Measurements from ENCODE around the gene CELF1. TPM values are rescaled to one million over a fixed set of nuclear protein-coding genes. Genes with fewer than 3 reads are reported as not detected.

Gene CELF1
- total RNA-seq, 2 experiments from 2014 or later, result 120 to 122 TPM

- CTCF ChIA-PET, result interaction anchor here (1.1 to 1.2 kb wide), 2 partner anchors 9 to 16 kb away, joined by 3 to 6 read pairs; no protein-coding TSS in a partner anchor
- DNase-seq (peak; percentile 34), ATAC-seq (peak; percentile 57)
- intact Hi-C loops (cut with micrococcal nuclease), result no loop called here
- H3K27me3 Mint-ChIP-seq, result no peaks in the 10 kb centered on the region
- H3K9me3 Mint-ChIP-seq, result no peaks in the 10 kb centered on the region
- no peak for TF ChIP-seq CTCF (IDR thresholded peaks at IDR 0.05)
- no peaks in the 10 kb centered on the region for H3K36me3 Mint-ChIP-seq (ENCODE audit: low read depth)
- POLR2A ChIA-PET, result interaction anchor here (1.0 to 2.0 kb wide), 7 partner anchors 8 to 39 kb away, joined by 3 to 8 read pairs (median 4); no protein-coding TSS in a partner anchor
- peak overlapping the region; percentile 82 for H3K27ac Mint-ChIP-seq
- peak overlapping the region; percentile 8 for H3K4me3 Mint-ChIP-seq
- peaks cover 57% of the 10 kb centered on the region for H3K4me1 Mint-ChIP-seq (ENCODE audit: low read depth)
These were observed 28.5 kb downstream of the CELF1 start for GRCh38 chr11:47524291-47524874.

GRCh38 chr11:47523490-47524225 lies 29.3 kb downstream of the CELF1 start:
- peaks cover 63% of the 10 kb centered on the region for H3K4me1 Mint-ChIP-seq (ENCODE audit: low read depth)
- POLR2A ChIA-PET, result interaction anchor here (0.6 to 1.9 kb wide), 6 partner anchors 9 to 848 kb away, joined by 3 to 8 read pairs (median 4); no protein-coding TSS in a partner anchor
- TF ChIP-seq CTCF (IDR thresholded peaks at IDR 0.05), result no peak
- CTCF ChIA-PET, result interaction anchor here (0.9 to 1.2 kb wide), 4 partner anchors 8 to 41 kb away, joined by 3 to 6 read pairs (median 3); no protein-coding TSS in a partner anchor
- H3K4me3 Mint-ChIP-seq, result peak overlapping the region; percentile 36
- H3K9me3 Mint-ChIP-seq, result no peaks in the 10 kb centered on the region
- ATAC-seq, result peak; percentile 68
- H3K36me3 Mint-ChIP-seq (ENCODE audit: low read depth), result no peaks in the 10 kb centered on the region
- DNase-seq, result peak; percentile 54
- peak overlapping the region; percentile 82 for H3K27ac Mint-ChIP-seq
- H3K27me3 Mint-ChIP-seq, result no peaks in the 10 kb centered on the region
- intact Hi-C loops (cut with micrococcal nuclease), result no loop called here

GRCh38 chr11:47518212-47518964 lies 34.5 kb downstream of the CELF1 start:
- H3K27ac Mint-ChIP-seq, result peak overlapping the region; percentile 57
- ATAC-seq, result no peak
- ChIA-PET CTCF (interaction anchor here (1.3 to 1.5 kb wide), 3 partner anchors 9 to 35 kb away, joined by 4 to 6 read pairs (median 5); no protein-coding TSS in a partner anchor), POLR2A (interaction anchor here (0.6 to 1.3 kb wide), 4 partner anchors 12 to 33 kb away, joined by 3 to 4 read pairs (median 4); no protein-coding TSS in a partner anchor)
- no peak overlapping the region for H3K4me3 Mint-ChIP-seq
- intact Hi-C loops (cut with micrococcal nuclease), result loop anchor here (5.0 kb wide), 1 partner anchor 34 kb away; the partner anchor contains the start of gene CELF1
- no peak for TF ChIP-seq CTCF (IDR thresholded peaks at IDR 0.05)
- H3K9me3 Mint-ChIP-seq, result no peaks in the 10 kb centered on the region
- H3K36me3 Mint-ChIP-seq (ENCODE audit: low read depth), result peaks cover 6% of the 10 kb centered on the region
- DNase-seq, result no peak
- peaks cover 65% of the 10 kb centered on the region for H3K4me1 Mint-ChIP-seq (ENCODE audit: low read depth)
- no peaks in the 10 kb centered on the region for H3K27me3 Mint-ChIP-seq

GRCh38 chr11:47516984-47517853 lies 35.7 kb downstream of the CELF1 start:
- intact Hi-C loops (cut with micrococcal nuclease), result loop anchor here (5.0 kb wide), 1 partner anchor 35 kb away; the partner anchor contains the start of gene CELF1
- ChIA-PET POLR2A (interaction anchor here (1.0 to 1.3 kb wide), 2 partner anchors 11 to 34 kb away, joined by 4 read pairs; no protein-coding TSS in a partner anchor), CTCF (interaction anchor here (0.6 to 1.5 kb wide), 6 partner anchors 8 to 55 kb away, joined by 3 to 6 read pairs (median 4); no protein-coding TSS in a partner anchor)
- H3K27me3 Mint-ChIP-seq, result no peaks in the 10 kb centered on the region
- H3K36me3 Mint-ChIP-seq (ENCODE audit: low read depth), result peaks cover 6% of the 10 kb centered on the region
- H3K9me3 Mint-ChIP-seq, result no peaks in the 10 kb centered on the region
- peak overlapping the region; percentile 55 for H3K27ac Mint-ChIP-seq
- ATAC-seq (no peak), DNase-seq (no peak)
- no peak overlapping the region for H3K4me3 Mint-ChIP-seq
- no peak for TF ChIP-seq CTCF (IDR thresholded peaks at IDR 0.05)
- H3K4me1 Mint-ChIP-seq (ENCODE audit: low read depth), result peaks cover 68% of the 10 kb centered on the region
